HG03439 (cell line): ENCODE results near the gene ZDHHC21.
"Not testable (repeated sequence)": the region's sequence is repeated elsewhere in the genome, so short reads cannot be mapped to it uniquely, and the experiment has no call there.

Experiments
- ATAC-seq: cut with Tn5 transposase; IDR thresholded peaks from one replicate; pipeline ENCODE4 v1.9.1; 2021; ENCODE audit warnings: mild to moderate bottlenecking, moderate library complexity; ENCODE audit not compliant: unreplicated experiment

Gene ZDHHC21

DNA sequence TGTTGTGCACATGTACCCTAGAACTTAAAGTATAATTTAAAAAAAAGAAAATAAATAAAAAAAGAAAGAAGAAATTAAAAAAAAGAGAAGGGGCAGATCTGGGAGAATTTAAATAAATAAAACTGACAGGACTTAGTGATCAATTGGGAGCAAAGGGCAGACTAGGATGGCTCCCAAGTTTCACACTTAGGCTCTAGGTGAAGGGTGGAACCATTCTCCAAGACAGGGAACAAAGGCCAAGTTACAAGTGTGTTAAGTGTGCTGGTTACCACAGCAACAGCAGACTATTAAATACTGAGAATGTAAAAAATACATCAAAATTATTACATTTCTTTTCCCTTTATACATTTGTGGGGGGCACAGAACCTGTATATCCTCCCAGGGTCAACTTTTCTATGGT is 7.1 kb downstream of the ZDHHC21 start:
- ATAC-seq, result no peak

DNA sequence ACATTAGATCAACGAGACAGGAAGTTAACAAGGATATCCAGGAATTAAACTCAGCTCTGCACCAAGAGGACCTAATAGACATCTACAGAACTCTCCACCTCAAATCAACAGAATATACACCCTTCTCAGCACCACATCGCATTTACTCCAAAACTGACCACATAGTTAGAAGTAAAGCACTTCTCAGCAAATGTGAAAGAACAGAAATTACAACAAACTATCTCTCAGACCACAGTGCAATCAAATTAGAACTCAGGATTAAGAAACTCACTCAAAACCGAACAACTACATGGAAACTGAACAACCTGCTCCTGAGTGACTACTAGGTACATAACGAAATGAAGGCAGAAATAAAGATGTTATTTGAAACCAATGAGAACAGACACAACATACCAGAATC is 10.6 kb downstream of the ZDHHC21 start:
- not testable (repeated sequence) for ATAC-seq

DNA sequence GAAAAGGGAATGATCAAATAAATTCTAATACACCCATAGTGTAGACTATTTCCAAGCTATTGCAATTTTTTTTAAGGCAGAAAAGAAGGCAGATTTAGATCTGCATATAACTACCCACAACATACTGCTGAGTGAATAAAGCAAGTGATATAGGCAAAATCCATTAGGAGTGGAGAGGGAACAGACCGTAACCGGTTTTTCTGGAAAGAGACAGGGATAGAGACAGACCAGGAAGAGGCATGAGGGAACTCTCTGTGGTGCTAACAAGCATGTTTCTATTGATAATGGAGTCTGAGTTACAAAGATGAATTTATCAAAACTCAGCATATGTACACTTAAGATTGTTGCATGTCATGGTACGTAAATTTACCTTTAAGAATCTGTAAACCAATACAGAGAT is 14.5 kb downstream of the ZDHHC21 start:
- no peak for ATAC-seq

DNA sequence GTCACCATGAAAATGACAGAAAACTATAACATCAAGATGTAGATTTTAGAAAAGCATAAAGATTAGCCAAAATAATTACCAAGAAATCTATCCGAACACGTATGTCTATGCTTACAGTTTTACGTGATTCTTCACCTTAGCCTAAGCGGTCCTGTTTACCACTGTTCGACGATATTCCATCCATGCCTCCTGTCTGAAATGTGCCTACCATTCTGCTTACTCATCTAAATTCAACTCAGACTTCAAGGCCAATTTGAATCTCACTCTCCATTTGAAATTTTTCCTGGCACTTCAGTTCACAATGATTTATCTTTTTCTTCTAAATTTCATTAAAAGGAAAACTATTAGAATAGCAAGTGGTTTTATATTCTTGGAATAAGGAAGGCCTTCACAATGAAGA is 15.4 kb downstream of the ZDHHC21 start:
- ATAC-seq, result no peak

DNA sequence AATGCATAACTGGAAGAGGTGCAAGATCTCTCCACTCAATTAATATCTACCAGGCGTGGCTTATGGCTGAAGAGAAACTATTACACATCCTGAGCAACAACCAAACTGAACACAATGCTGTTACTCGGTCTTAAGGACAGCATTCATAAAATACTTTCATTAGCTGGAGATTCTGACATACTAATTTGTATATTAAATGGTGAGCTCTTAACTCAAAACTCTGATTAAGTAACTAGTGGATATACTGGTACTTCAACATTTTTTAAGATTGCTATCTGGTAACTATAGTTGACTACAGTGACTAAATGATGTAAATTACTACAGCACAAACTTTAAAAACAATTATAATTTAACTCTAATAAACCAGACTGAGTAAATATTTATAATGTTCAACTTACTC is 15.8 kb downstream of the ZDHHC21 start:
- ATAC-seq, result no peak

DNA sequence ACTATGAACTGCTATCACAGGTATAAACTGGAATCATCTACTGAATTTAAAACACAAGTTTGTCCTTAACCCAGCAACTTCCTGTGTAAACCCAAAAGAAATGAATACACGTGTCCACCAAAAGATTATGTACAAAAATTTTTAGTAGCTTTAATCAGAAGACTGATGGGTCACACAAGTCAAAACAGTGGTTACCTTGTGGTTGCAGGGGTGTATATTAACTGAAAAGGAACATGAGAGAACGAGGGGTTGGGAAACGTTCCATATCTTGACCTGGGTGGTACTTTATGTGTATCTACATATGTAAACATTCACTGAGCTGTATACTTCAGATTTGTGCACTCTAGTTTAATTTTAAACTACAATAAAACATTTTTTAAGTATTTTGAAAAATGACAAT is 18.6 kb downstream of the ZDHHC21 start:
- ATAC-seq, result no peak

DNA sequence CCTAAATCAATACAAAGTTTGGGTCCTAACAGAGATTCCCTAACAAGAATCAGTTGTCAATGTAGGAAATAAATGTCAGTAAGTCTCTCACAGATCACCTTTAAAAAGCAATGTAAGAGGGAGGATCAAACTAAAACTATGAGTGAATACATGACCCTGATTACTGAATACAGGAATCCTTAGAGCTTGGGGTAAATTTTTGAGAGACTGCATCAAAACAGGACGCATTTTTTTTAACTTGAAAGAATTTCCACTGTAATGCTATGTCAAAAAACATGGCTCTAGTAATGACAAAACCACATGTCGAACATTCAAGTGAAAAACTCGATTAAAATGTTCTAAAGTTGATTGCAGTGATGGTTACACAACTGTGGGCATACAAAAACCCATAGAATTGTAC is 21.9 kb downstream of the ZDHHC21 start:
- ATAC-seq, result no peak

DNA sequence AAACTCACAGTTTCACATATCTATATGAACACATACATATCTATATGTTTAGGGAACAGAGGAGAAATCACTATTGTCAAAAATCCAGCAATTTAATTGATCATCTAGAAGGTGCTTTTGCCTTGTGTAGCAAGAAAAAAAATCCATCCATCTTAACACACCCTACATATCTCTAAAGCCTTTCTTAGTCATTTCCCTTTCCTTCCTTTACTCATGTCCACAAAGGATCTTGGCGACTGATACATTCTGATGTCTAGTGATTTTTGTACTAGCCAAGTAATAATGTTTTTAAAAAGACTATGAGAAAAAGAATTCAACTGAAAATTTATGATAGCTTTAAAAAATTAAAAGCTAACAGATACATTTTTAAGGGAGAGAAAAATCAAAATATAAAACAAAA is 22.5 kb downstream of the ZDHHC21 start:
- no peak for ATAC-seq

DNA sequence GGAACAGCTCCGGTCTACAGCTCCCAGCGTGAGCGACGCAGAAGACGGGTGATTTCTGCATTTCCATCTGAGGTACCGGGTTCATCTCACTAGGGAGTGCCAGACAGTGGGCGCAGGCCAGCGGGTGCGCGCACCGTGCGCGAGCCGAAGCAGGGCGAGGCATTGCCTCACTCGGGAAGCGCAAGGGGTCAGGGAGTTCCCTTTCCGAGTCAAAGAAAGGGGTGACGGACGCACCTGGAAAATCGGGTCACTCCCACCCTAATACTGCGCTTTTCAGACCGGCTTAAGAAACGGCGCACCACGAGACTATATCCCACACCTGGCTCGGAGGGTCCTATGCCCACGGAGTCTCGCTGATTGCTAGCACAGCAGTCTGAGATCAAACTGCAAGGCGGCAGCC is 29.2 kb downstream of the ZDHHC21 start:
- not testable (repeated sequence) for ATAC-seq

DNA sequence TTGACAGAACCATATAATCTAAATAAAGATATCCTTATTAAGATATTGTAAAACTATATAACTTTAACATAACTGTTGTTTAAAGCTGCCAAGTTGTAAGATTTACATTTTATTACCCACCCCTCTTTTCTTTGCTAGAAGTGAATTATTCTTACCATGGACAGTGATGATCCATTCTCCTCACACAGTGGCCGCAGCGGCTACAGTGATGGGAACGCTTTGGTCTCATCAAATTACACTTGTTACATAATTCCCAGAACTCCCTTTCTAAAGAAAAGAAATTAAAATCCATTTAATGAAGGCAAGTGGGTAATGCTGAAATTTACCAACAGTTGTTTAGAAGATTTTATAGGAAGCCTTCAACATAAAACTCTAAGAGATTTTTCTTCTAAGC is 31.2 kb downstream of the ZDHHC21 start:
- no peak for ATAC-seq

DNA sequence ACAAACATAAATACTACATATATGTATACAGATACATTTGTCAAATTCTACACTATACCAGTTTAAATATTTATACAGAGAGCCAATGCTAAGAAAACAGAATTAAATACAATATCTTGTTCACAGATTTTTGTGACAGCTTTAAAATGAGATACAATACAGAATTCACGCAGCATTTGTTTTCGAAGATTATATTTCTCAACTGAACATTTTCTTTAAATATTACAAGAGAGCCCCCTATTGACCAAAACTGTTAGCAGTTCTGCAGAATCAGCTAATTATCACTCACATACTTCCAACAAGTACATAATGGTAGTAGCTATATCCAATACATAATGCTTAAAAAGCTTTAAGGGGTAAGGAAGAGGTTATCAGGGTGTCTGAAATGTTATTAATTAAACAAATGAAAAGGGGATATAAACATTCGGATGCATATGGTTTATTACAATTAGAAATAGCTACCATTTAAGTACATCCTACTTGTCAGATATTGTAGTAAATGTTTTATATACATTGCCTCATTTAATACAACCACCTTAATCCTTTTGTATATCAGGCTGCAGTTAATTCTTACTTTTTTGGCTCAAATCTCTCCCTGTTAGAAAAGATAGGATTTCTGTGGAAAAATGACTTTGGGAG is 31.7 kb downstream of the ZDHHC21 start:
- ATAC-seq, result no peak

DNA sequence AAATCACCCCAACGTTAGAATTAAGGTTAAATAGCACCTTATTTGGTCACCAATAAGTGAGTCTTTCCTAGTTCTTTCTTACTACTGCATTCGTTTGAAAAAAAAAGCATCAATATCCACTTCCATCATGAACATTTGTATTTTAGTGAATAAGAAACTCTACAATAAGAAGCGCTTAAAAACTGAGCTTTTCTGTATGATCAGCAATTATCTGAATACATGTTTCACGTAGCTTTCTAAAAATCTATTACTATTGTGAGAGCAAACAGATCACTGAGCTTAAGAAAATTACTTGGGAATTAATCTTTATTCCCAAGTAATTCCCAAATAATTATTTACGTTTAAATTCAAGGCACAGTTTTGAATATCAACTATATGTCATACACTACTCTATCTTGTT is 32.5 kb downstream of the ZDHHC21 start:
- no peak for ATAC-seq

DNA sequence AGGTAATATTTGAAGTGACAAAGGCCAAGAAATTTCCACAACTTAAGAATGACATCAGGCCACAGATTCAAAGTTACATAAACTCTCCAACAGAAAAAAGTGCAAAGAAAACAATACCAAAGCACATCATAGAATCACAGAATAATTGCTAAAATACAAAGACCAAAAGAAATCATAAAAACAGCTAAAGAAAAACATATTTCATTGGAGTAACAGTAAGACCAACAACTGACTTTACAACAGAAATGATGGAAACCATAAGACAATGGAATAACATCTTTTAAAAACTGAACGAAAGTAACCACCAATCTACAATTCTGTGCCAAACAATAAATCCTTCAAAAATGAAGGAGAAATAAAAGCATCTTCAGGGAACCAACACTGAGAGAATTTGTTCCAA is 38.3 kb downstream of the ZDHHC21 start:
- no peak for ATAC-seq

DNA sequence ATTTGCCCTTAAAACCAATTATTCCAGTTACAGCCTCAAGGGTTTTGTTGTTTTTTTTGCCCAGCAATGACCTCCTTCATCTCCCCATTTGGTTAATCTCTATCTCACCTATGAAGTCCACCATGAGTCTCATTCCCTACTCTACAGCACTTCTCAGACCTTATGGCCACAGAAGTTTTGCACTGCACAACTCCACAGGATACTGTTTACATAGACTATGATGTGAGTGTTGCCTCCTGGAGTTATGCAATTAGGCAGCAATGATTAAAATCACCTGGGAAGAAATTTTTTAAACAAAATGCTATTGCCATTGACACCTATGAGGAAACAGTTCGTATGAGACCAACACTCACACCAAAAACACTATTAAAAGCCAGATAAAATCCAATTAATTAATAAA is 39.7 kb downstream of the ZDHHC21 start:
- no peak for ATAC-seq

DNA sequence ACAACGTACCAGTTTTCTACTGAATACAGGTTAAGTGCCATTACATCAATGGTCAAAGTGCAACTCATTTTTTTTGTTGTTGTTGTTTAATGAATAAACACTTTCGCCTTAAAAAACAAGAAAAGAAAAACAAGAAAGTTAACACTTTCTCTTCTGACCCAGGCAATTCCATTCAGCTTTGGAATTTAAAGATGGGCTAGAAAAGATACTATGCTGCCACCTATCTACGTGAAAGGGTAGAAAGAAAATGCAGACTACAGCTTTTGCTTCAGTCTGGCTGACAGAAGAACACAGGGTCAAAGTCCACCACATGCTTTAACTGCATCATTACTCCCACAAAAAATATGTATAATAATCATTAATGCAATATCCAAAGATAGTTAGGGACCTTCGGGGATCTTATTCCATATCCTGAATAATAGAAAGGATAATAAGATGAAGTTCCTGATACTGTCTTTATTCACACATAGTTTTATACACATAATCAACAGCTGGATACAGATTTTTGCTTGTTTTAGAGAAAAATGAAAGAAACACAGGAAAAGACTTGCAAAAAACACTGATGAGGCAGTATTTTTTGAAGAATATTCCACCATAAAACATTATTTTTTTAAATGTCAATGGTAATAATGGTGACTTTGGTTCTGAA is 40.4 kb downstream of the ZDHHC21 start:
- ATAC-seq, result no peak

DNA sequence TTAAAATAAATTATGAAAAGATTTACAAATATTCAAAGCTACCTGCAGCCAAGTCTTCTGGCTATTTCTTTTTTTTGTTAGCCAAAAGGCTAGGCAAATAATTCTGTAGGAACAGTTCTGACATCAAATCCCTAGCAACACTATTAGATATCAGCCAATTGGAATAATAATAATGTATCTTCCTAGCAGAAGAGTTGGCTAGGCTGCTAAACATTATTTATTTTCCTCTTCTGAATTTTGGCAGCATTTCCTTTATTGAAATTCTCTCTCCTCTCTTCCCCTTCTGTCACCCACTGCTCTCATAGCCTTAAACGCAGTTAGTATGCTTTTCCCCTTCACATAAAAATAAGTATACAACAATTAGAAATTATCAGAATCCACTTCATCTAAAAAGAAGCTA is 42.6 kb downstream of the ZDHHC21 start:
- ATAC-seq, result no peak

DNA sequence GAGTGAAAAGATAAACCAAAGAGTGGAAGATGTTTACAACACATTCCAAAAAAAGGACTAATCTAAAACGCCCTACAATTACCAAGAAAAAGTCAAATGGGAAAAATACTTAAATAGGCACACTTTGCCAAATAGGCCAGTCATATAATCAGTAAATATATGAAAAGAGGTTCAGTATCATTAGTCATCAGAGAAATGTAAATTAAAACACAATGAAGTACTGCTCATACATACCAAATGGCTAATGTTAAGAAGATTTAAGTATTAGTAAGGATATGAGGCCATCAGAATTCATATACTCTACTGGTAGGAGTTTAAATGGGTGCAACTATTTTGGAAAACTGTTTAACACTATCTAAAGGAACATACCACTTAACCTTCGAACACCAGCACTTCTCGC is 47.6 kb downstream of the ZDHHC21 start:
- ATAC-seq, result no peak

DNA sequence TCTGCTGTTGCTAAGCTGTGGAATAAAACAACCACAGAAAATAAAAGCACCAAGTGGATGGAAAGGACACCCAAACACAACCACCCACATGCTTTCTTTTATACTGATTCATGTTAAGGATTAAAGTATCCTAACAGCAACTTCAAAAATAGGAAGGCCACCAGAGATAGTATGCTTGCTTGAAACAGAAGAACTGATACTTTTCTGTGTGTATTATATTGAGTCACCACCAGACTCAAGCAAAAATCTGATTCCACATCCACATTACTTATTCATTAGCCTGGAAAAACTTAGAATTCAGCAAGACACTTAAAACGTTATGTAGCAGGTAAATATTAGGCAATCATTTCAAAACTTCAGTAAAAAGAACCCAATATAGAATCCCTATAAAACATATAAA is 52.3 kb downstream of the ZDHHC21 start:
- ATAC-seq, result no peak

DNA sequence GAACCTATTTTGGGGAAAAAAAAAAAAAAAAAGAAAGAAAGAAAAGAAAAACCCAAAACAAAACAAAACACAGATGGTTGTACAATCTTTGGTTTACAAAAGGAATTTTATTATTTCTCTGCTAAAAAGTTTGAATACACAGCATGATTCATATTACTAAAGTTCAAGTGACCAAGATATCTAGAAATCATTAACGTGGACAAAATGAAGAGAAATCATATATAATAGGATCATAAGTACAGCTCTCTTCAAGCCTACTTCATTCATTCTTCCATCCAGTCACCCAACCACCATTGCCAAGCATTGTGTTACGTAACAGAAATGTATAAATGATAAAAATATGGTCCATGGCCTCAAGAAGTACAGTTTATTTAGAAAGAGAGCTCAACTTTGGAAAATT is 52.9 kb downstream of the ZDHHC21 start:
- ATAC-seq, result no peak

DNA sequence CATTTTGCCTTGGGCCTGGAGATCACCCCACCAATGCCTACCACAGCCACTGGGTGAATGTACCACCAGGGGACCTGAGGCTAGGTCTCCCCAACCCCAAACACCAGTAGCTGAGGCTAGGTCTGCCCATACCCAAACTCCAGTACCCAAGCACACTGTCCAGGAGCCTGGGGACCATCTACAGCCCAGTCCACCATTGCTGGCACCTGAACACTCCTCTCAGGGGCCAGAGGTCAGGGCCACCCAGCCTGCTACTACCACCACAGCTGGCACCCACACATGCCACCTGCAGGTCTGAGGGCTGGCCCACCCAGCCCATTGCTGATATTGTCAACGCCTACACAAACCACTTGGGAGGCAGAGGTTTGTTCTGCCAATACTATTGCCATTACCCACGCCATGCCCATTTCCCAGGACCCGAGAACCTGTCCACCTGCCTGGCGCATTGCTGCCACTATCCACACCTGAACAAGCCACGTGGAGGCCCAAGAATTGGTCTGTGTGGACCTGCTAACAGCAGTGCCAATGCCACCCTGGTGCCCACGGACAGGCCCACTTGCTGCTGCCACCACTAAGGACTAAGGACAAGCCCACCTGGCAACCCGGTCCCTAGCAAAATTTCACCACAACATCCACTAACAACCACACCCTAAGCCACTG is 59.2 kb downstream of the ZDHHC21 start:
- ATAC-seq, result no peak

DNA sequence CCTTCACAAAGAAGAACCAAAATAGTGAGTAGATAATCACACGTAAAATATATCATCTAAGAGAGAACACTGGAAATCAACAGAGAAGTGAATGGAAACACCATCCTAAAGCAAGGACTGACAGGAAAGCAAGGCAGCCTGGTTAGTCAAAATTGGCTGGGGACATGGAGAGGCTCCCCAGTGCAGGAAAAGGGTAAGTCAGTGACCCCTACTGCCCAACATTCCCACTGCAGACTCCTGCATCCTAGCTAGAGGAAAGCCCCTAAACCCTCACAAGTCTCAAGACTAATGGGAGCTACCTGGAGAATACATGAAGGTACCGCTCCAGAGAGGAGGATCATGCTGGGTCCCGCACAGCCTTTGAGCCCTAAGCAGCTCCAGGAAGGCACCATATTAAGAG is 60.1 kb downstream of the ZDHHC21 start:
- ATAC-seq, result no peak

DNA sequence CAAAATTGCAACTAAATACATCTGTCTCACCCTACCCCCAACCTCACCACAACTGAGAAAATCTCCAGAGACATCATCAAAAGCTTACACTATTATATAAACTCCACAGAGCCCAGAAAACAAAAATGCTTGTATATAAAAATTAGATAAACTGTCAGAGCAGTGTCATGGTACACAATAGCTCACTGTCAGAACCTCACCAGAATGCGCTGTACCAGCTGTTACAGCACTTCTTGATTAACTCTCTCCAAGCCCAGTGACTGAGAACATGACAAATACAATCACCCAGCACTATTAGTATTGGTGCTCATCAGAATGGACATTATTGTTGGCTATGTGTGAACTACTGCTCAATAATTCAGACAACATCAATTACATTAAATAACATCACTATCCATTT is 65.7 kb downstream of the ZDHHC21 start:
- ATAC-seq, result no peak
